SIG-M5 treated with dmso at 0.1 percent for 504 hours (cell line): ENCODE results near the gene HIVEP1.
A peak's percentile ranks its signal among the peaks of the same experiment; 100 is the strongest.

Experiments
- DNase-seq: peaks from one replicate; lab custom pipeline; 2025; ENCODE audit not compliant: unreplicated experiment; lab: John Stamatoyannopoulos, UW

The HIVEP1 gene

DNA sequence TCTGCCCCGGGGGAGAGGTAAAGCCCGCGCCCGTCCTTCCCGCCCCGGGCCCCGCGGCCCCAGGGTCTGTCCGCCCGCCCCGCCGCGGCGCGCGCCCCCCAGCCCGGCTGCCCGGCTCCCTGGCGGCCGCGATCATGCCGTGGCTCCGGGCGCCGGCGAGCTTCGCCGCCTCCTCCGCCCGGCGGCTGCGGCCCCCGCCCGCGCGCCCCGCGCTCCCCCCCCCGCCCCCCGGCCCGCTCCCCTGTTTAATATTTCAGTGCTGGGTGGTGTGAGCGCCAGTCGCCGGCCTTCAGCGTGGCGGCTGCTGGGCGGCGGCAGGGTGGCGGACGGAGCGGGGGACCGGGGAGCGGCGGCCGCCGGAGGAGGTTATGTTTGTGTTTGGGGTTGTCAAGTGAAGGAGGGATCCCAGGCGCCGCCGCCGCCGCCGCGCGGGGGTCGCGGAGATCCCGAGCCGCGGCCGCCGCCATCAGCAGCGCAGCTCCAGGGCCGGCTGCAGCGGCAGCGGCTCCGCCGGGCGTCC, at the start of gene HIVEP1:
TSS of gene HIVEP1 (plus strand) at position 275 of the 520 bp plus-strand sequence. CDS start 3,317 bp downstream, outside the sequence.
- no peak for DNase-seq

DNA sequence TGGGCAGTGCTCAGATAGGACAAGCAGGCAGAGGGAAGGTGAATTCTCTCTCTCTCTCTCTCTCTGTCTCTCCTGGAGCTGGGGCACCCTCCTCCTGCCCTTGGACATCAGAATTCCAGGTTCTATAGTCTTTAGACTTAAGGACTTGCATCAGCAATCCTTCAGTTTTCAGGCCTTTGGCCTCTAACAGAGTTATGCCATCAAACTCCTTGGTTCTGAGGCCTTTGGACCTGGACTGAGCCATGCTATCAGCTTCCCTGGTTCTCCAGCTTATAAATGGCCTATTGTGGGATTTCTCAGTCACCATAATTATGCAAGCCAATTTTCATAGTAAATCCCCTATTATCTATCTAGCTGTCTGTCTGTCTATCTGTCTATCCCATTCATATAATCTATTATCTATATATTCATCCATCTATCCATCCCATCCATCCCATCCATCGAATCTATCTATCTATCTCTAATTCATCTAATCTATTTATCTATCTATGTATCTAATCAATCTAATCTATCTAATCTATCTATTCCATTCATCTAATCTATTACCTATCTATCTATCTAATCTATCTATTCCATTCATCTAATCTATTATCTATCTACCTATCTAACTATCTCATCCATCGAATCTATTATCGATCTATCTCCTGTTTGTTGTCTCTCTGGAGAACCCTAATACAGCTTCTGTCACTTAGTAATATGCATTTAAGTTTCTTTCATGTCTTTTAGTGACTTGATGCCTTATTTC, 48.2 kb upstream of the HIVEP1 start:
- no peak for DNase-seq

DNA sequence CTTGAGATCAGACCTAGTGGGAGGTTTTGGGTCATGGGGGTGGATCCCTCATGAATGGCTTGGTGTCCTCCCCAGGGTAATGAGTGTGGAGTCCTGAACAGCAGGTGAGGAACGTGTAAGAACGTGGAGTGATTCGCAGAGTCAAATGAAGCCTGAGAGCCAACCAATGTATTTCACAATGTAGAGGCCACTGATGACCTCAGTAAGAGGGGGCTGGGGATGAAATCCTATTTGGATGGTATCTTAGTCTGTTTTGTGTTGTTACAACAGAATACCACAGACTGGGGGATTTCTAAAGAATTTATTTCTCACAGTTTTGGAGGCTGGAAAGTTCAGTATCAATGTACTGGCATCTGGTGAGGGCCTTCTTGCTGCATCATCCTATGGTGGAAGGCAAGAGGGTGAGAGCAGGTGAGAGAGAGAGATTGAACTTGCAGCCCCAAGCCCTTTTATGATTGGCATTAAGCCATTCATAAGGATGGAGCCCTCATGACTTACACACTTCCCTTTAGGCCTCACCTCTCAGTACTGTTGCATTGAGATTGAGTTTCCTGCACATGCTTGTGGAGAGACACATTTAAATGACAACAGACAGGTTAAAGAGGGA, 47.3 kb upstream of the HIVEP1 start:
- DNase-seq: no peak

DNA sequence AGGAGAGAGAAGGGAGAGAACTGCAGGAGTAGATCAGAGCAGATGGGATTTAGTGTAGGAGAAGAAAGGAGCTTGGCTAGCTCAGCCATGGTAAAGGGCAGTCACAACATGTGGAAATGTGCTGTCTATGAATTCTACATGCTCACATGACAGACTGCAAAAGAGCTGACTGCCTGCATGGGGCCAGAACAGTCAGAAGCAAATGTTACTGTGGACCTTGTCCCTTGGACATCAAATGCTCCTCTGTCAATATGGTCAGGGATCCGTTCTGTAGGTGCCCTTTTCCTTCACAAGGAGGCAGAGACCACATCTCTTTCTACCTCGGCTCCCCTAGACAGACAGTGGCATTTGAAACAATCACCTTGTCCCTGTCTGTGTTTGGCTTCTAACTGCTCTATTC, 46.6 kb upstream of the HIVEP1 start:
- DNase-seq: no peak

DNA sequence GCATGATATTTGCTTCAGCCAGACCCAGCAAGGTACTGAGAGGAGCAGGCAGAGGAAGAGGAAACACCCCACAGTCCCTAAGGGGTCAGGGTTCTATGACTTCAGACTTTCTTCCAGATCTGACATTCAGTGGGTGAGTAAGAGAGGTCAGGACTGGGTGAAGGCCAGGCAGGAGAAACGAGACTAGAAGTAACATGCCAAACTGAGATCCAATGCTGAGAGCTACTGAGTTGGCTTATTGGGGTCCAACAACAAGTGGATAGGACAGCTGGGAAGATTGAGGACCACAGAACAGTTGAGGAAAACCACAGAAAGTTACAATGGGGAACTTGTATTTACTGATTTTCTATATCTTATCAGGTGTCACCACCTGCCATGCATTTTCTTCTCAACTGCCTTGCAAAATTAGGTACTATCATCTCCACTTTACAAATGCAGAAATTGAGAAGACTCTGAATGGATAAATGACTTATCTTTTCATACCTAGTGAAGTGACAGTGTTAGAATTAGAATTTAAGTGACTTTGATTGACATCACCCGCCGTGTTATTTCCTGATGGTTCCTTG, 43.8 kb upstream of the HIVEP1 start:
- DNase-seq: no peak

DNA sequence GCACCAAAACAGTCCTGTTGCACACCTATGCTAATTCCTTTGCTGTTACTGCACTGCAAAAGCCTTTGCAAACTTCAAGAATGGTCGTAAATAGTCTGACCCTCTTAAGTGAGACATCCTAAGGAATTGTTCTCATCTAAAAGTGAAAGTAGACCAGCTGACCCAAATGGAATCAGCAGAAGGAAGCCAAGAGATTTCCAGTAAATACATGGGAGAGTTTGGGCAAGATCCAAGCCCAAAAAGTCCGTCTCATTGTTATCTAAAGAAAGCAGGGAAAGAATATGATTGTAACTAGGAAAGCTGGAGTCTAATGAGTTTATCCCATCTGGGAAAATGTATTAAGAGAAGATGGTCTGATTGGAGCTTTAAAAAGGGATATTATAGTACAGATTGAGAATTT, 43.0 kb upstream of the HIVEP1 start:
- DNase-seq: no peak

DNA sequence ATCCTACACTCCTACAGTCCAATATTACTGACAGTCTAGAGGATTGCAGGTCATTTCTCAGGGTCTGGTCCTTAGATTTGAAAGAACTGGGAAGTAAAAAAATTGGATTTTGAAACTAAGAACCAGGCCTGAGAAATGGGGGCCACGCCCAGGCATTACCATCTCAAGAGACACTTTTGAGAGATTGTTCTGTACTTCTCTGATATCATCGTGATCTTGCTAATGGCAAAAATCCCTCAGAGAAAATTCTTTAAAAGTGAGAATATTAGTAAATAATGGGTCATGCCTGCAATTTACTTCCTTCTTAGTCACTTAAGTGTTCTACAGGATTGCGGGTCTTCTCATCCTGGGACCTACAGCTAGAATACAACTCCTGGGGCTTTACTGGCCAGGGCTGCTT, 42.0 kb upstream of the HIVEP1 start:
- no peak for DNase-seq

DNA sequence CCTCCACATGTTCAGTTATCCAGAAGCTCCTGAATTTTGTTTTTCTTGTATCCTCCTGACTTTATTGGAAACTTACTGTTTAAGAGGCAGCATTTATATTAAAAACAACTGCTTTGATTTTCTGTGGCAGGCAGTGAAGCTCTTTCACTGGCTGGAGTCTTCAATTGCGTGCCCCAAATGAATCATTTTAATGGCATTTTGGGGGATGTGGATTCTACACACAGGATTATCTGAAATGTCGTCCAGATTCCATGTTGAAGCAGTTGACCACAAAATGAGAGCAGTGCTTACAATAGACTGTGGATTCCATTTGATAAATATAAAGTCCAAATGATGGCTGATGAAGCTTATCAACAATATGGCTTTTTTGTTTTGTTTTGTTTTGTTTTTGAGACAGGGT, 41.0 kb upstream of the HIVEP1 start:
- no peak for DNase-seq

DNA sequence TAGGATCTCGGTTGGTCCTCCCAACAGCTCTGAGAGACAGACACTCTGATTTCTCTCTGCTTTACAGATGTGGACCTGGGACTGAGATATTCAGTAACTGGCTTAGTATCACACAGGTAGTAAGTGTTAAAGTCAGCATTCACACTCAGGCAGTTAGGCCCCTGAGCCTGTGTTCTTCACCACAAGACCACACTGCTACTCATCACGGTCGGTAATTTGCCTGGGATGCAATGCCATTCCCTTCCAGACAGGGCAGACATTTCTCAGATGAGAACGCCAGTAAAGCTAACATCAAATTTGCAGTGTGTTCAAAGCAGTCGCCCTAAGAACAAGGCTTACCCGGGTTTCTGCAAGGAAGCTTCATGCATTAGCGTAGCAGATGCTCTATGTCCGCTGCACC, 39.8 kb upstream of the HIVEP1 start:
- no peak for DNase-seq

DNA sequence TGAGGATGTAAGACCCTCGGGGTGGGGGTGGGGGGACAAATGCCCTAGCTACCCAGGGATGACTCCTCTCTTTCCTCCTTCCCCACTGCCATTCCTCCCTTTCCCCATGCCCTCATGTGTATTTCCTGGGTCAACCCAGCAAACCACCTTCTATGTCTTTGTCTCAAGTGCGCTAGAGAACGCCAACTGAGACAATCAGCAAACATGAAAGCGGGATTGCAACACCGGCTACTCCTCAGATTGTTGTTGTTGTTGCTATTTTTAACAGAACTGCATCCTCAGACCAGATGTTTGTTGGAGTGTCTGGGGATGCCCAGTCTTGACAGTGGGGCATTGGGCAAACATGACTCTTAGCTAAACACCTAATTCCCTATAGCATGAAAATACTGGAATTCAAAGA, 39.3 kb upstream of the HIVEP1 start:
- no peak for DNase-seq

DNA sequence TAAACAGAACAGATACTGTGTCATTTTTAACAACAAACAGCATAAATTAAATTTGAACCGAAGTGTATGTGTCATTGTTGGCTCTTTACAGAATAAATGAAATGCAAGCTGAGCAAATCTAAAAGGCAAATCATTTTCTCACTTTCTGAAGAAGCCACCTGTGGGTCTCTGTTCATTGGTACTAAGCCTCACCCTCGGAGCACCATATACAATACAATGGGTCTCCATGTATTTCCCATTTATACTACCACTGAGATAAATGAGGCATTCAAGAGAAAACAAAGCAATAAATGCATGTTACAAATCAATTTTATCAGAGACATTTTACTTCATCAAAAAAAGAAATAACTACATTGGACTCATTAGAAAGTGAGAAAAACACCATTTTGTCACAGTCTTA, 38.9 kb upstream of the HIVEP1 start:
- DNase-seq: no peak

DNA sequence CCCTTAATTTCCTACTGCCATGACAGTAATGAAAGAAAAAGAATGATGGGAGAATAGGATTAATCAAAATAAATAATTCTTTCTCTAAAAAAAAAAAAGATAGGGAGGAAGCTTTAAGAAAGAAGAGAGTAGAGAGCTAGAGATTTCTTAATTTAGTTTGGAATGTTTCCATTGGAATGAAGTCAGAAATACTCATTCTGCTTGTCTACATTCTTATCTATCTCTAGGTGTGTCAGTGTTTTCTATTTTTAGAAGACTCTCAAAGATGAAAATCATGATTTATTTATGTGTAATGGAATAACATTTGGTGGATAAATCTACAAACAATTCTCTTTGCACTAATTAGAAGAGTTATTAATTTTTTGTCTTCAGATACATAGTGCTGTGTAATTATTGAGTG, 38.0 kb upstream of the HIVEP1 start:
- no peak for DNase-seq

DNA sequence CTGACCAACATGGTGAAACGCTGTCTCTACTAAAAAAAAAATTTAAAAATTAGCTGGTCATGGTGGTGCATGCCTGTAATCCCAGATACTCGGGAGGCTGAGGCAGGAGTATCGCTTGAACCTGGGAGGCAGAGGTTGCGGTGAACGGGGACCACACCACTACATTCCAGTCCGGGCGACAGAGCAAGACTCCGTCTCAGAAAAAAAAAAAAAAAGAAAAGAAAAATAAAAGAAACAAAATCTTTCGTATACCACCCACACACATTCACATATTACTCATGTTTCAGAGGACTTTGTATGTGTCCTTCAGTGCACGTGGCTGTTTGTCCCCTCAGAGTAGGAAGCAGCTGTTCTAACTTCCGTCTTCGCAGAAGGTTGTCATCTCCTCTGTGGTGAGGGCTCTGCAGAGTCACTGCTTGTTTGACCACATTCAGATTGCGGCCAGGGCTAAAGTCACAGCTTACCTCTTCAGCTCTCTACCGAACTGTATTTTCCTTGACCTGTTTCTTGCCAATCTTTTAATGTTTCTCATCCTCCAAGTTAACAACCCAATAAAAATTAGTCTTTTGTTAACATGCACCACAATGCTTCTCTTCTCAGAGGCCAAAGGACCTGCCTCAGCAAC, 36.6 kb upstream of the HIVEP1 start:
- DNase-seq: peak; percentile 69

DNA sequence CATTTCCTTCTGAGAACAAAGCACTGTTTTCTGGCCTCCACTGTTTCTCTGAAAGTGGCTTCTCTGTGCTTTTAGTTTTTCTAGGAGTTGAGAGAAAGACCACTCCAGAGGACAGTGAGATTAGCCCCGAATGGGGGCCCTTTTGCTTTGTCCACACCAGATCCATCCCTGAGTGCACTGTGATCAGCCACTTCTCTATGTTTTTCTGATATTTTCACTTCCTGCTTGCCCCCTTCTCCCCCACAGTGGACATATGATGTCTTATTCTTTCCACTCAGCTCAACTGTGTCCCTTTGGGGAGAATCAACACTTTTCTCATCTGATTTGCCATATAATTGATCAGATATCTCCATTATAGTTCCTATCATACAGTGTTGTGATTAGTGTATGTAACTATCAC, 35.6 kb upstream of the HIVEP1 start:
- no peak for DNase-seq

DNA sequence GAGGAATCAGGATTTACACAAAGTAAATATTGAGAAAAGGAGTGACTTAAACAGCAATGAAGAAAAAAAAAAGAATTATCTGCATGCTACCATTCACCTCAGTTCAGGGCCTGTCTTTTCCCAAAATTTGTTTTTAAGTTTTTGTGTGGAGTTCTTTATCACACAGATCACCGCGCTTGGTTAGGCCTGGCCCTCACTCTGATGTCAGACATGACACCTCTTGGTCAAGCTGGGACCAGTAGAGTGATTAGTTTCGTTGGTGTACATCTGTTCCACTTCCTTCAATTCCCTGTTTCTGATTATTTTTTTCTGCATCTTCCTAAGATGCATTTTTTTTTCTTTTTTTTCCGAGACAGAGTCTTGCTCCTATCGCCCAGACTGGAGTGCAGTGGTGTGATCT, 34.9 kb upstream of the HIVEP1 start:
- no peak for DNase-seq

DNA sequence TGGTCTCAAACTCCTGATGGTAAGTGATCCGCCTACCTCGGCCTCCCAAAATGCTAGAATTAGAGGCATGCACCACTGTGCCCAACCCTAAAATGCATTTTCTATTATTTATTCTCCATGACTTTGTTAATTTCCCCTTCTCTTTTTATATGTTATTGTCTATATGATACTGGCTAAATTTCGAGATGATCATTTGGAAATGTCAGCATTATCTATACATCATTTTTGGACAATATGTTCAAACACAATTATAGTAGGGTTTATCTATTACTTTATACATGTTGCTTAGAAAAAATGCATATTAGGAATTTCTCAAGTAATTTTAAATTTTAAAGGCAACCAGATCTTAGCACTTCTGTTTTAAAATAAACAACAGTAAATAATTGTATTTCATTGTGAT, 34.4 kb upstream of the HIVEP1 start:
- DNase-seq: no peak

DNA sequence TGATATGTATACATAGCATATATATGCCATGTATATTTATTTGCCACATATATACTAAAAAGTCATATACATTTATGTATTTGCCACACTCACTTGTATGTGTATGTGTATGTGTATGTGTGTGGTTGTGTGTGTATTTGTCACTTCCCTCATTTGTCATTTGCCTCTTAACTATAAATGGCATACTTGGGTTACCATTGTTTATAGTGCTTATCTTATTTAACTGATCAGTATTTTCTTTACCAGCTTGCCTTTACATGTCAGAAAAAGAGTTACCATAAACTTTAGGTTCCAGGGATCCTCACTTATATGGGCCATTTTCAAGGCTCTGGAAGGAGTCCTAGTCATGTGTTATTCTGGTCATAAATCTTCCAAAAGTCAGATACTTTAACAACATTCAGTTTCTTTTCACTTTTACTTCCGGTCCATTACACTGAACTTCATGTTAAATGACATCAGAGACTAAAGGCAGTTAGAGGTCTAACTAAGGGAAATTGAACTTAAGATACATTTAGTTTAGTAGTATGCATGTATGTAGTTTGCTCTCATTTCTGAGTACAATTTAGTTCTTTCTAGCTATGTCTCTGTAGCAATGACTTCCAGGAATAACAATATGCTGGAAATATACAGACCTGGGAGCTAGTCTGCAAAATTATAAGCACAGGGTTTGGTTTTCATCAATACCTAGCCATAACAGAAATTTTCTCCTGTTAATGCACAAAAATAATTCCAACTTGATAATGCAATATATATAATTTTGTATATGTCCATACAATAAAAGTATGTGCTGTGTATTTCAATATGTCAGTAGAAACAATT, 33.7 kb upstream of the HIVEP1 start:
- DNase-seq: no peak

DNA sequence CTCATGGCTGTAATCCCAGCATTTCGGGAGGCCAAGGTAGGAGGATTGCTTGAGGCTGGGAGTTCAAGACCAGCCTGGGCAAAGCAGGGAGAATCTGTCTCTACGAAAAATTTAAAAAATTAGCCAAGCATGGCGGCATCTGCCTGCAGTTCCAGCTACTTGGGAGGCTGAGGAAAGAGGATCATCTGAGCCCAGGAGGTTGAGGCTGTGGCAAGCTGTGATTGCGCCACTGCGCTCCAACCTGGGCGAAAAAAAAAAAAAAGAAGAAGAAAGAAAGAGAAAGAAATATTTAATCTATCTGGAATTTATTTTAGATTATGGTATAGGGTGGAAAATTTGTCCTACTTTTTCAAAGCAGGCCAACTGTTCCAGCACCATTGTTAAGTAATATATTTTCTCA, 32.2 kb upstream of the HIVEP1 start:
- DNase-seq: no peak

DNA sequence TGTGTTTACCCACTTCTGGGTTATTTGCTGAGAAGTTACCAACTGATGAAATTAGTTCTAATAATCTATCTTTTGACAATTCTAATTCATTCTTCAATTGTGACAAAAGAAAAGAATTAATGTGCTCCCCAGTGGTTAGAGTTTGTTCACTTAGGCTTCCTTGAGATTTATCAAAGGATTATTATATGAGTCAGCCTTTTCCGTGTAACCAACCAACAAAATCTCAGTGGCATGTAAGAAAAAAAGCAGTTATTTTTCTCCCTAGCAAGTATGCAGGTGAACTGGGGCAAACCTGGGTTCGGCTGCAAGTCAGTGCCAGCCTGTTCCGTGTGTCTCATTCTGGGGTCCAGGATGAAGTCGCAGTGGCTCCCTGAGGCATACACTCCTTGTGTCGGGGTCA, 28.8 kb upstream of the HIVEP1 start:
- DNase-seq: no peak

DNA sequence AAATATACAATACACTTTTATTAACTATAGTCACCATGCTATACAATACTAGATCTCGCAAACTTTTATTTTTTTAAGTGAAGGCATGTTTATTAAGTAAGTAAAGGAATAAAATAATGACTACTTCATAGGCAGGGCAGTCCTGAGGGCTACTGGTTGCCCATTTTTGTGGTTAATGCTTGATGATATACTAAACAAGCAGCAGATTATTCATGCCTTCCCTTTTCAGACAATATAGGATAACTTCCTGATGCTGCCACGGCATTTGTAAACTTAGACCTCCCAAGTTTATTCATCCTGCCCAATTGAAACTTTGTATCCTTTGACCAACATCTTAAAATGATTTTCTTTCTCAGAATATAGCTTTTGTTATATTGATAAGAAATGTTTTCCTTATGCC, 24.7 kb upstream of the HIVEP1 start:
- DNase-seq: no peak

DNA sequence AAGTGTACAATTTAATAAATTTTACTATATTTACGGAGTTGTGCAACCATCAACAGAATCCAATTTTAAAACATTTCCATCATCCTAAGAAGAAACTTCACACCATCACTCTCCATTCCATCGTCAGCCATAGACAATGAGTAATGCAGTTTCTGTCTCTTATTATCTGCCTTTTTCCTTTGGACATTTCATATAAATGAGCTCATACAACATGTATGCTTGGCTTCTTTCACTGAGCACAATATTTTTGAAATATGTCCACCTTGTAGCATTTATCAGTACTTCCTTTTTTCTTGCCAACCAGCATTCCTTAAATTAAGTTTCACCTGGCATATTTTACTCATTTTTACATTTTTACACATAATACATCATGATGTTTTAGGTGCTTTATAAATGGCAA, 22.7 kb upstream of the HIVEP1 start:
- no peak for DNase-seq
